Eye (tissue), 1 donor: ENCODE measurements around the gene SALL2.

Experiments
- DNase-seq: peaks from one replicate; pipeline ENCODE4 v3.0.0-alpha.2; 2015

SALL2 gene

GRCh38 chr14:21527318-21527679, 1.2 kb upstream of the SALL2 start:
- DNase-seq: no peak

- no peak for DNase-seq
Measured at GRCh38 chr14:21526672-21527317, 649 bp upstream of the SALL2 start.

GRCh38 chr14:21525571-21525961, 580 bp downstream of the SALL2 start:
- peak; percentile 85 for DNase-seq

GRCh38 chr14:21524575-21525490, 1.3 kb downstream of the SALL2 start:
- DNase-seq: no peak

GRCh38 chr14:21523203-21523602, 2.9 kb downstream of the SALL2 start:
- no peak for DNase-seq

DNA sequence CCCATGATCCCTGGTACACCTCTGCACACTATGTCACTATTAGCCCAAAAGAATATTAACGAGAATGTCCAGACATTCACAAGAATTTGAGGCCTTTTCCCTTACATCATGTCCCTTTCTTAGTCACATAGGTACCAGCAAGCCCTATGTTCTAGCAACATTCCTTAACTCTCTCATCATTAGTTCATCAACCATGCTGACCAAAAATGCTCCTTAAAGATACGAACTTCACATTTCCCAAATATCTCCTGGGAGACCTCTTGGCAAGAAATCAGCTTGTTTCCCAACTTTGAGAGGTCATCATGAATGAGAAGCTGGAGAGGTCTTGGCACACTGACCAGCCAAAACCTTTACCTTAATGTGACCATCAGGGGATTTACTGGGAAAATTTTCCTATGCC, 4.6 kb downstream of the SALL2 start:
- DNase-seq: no peak

DNA sequence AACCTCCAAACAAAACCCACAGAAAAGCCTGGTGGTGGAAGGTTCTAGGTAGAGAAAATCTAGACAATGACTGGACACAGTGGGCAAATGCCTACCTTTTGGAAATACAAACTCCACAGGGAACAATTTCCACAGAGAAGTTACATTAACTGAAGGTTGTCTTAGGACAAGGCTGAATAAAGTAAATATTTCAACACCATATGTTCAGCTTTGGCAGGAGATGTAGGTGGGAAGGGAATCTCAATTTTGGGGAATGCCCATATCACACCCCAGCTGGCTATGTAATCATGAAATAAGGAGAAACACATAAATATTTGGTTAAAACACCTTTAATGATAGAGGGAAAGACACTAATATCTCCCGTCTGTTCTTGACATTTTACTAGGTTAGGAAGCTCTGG, 5.4 kb downstream of the SALL2 start:
- no peak for DNase-seq

- peak; percentile 84 for DNase-seq
Measured at GRCh38 chr14:21518725-21519124, 7.4 kb downstream of the SALL2 start.

- DNase-seq: no peak
Measured at GRCh38 chr14:21514341-21514740, 11.8 kb downstream of the SALL2 start.

DNA sequence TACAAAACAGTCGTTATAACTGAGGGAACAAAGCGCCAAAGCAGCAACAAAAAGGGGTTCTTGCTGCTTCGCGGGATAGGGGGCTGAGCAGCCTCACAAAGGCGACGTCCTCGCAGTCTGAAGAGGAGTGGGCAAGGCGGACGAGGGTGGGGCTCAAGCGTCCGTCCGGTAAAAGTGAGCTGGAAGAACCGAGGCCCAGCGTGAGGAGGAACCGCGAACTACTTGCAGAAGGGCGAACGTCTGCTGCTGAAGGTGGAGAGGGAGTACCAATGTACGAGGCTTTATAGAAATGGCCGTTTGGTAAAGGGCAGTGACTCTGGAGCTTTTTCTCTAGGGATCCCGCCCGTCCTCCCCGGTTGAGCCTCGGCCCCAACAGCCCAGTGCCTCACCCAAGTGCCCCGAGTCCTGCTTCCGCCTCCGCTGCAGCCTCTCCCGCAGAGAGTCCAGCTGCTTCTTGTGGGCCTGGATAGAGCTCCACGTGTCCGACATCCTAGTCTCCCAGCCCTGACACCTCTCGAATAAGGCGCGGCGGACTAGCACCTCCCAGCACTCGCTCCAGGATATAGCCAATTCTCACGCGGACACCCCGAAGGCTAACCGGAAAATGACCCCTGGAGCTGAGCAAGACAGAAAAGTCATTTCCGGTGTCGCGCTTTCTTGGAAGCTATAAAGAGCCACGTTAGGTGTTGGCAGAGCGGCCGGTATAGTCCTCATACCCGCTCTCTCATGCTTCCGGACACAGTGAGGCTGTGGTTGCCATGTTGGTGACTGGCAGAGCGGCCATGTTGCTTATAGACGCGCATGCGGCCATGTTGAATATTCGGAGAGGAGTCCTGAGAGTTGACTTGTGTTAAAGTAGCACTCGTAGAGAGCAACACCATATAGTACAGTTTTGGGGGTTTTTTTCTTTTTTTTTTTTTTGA, 15.2 kb downstream of the SALL2 start, which contains the start of gene METTL3:
METTL3 (minus strand) TSS at position 606 of the 923 bp plus-strand sequence; CDS start at position 489, 117 bp downstream.
- DNase-seq: peak; percentile 99

DNA sequence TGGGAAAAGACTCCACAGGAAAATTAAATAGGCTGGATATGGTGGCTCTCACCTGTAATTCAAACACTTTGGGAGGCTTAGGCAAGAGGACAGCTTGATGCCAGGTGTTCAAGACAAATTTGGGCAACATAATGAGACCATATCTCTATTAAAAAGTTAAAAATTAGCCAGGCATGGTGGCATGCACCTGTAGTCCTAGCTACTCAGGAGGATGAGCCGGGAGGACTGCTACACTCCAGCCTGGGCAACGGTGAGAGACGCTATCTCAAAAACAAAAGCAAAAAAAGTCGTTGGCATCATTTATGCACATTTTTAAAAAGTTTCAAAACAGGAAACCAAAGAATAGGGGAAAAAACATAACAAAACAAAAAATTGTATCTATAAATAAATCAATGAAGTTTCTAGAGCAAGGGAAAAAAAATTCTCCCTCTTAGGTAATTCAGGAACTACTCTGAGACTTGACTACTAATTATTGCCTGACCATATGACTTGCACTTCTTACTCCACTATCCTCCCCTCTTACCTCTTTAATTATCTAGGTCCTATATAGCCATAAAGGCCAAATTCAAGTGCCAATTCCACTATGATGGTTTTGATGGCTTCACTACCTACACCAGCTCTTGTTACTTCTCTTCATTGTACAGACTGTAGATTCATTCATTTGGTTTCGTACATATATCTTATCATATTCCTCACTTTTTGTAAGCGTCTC, 16.6 kb downstream of the SALL2 start:
- DNase-seq: no peak

GRCh38 chr14:21506557-21506956, 19.6 kb downstream of the SALL2 start:
- no peak for DNase-seq

GRCh38 chr14:21505012-21505553, 21.1 kb downstream of the SALL2 start:
- no peak for DNase-seq

DNA sequence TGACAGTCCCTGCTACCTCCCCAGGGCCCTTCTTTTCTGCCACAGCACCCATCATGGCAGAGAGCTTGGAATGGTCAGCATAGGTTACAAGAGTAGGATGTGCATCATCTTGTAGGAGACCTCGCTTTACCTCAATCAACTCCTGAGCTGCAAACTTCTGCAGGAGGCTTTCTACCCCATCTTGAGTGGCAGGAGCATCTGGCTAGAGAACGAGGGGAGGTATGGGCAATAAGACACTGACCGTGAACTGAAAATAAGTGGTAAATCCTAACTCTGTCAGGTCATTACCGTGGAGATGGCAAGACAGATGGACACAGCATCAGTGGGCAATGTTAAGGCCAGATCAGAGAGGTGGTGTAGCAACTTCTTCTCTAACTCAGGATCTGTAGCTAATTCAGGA, 22.8 kb downstream of the SALL2 start:
- no peak for DNase-seq

DNA sequence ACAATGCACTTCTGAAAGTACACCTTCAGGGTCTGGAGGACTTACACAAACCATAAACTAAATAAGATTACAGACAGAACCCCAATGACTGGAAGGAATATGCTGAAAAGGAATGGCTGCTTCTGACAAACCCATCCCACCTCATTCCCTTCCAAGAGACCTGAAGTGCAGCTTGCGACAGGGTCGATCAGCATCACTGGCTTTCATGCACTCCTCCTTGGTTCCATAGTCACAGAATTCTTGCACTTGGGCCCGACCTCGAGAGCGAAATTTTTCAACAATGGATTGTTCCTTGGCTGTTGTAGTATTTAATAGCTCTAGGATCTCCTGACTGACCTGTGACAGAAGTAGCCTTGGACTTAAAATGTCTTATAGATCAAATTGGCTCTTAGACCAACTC, 24.6 kb downstream of the SALL2 start:
- no peak for DNase-seq

- peak; percentile 87 for DNase-seq
Measured at GRCh38 chr14:21498540-21499526, 27.3 kb downstream of the SALL2 start.

- no peak for DNase-seq
Measured at GRCh38 chr14:21496453-21496852, 29.7 kb downstream of the SALL2 start.

GRCh38 chr14:21494902-21495762, 31.0 kb downstream of the SALL2 start:
- DNase-seq: no peak

GRCh38 chr14:21486640-21487087, 39.5 kb downstream of the SALL2 start:
- DNase-seq: no peak
